ENCODE data around the gene DCAF4L1. TPM values are rescaled to one million over a fixed set of nuclear protein-coding genes. Genes with fewer than 3 reads are reported as not detected.

Gene DCAF4L1
- total and polyA plus RNA-seq, 2 donors from 2014 or later, result 0.16 to 0.28 TPM

GRCh38 chr4:42015438-42015837 is 33.9 kb downstream of the DCAF4L1 start:
- peaks cover 0 to 5% (median 2%) of the 10 kb centered on the region in 3 donors for H3K36me3 ChIP-seq (ENCODE audit: control insufficient read depth in 2 of 3, insufficient read depth in 3 of 3, low read length in 3 of 3)
- H3K4me1 ChIP-seq (ENCODE audit: control insufficient read depth in 2 of 3, insufficient read depth in 2 of 3, low read depth in 1 of 3, low read length in 3 of 3), result peaks cover 0 to 8% (median 3%) of the 10 kb centered on the region in 3 donors
- no peak for TF ChIP-seq CTCF (IDR thresholded peaks at IDR 0.05; ENCODE audit: borderline replicate concordance, extremely low read depth, insufficient read depth)
- intact Hi-C loops (cut with DNase I), result no loop called here
- no peak overlapping the region for H3K4me3 ChIP-seq (ENCODE audit: low read length in 3 of 3)
- H3K27me3 ChIP-seq (ENCODE audit: control insufficient read depth, insufficient read depth, low read length), result no peaks in the 10 kb centered on the region
- H3K27ac ChIP-seq (ENCODE audit: low read depth in 2 of 2, low read length in 2 of 2), result no peak overlapping the region
- FAIRE-seq (no peak), DNase-seq (no peak)
- no peak overlapping the region for H3K9ac ChIP-seq (ENCODE audit: low read length in 3 of 3)
- H3K9me3 ChIP-seq (ENCODE audit: control insufficient read depth in 2 of 3, insufficient read depth in 1 of 3, low read length in 3 of 3), result no peaks in the 10 kb centered on the region

GRCh38 chr4:42018451-42018850 is 36.9 kb downstream of the DCAF4L1 start:
- Histone ChIP-seq H3K4me3 (ENCODE audit: low read length in 3 of 3) (no peak overlapping the region), H3K4me1 (ENCODE audit: control insufficient read depth in 2 of 3, insufficient read depth in 2 of 3, low read depth in 1 of 3, low read length in 3 of 3) (peaks cover 0 to 8% (median 3%) of the 10 kb centered on the region in 3 donors), H3K27me3 (ENCODE audit: control insufficient read depth, insufficient read depth, low read length) (no peaks in the 10 kb centered on the region), H3K27ac (ENCODE audit: low read depth in 2 of 2, low read length in 2 of 2) (no peak overlapping the region), H3K9me3 (ENCODE audit: control insufficient read depth in 2 of 3, insufficient read depth in 1 of 3, low read length in 3 of 3) (no peaks in the 10 kb centered on the region), H3K36me3 (ENCODE audit: control insufficient read depth in 2 of 3, insufficient read depth in 3 of 3, low read length in 3 of 3) (peaks cover 0 to 11% (median 4%) of the 10 kb centered on the region in 3 donors), H3K9ac (ENCODE audit: low read length in 3 of 3) (no peak overlapping the region)
- intact Hi-C loops (cut with DNase I), result no loop called here
- no peak for DNase-seq
- no peak for FAIRE-seq
- no peak for TF ChIP-seq CTCF (IDR thresholded peaks at IDR 0.05; ENCODE audit: borderline replicate concordance, extremely low read depth, insufficient read depth)

Other genes starting within 250 kb of the DCAF4L1 start
- not detected for gene PHOX2B, start 233.0 kb upstream of the DCAF4L1 start, total RNA-seq
- not detected for gene PHOX2B, start 233.0 kb upstream of the DCAF4L1 start, polyA plus RNA-seq (ENCODE audit: insufficient read depth, low read depth, low replicate concordance)
- gene TMEM33, start 46.3 kb upstream of the DCAF4L1 start, total RNA-seq, result 63.8 TPM
- 20.3 TPM for gene TMEM33, start 46.3 kb upstream of the DCAF4L1 start, polyA plus RNA-seq (ENCODE audit: insufficient read depth, low read depth, low replicate concordance)
- 70.8 TPM for gene SLC30A9, start 8.8 kb downstream of the DCAF4L1 start, total RNA-seq
- 52.3 TPM for gene SLC30A9, start 8.8 kb downstream of the DCAF4L1 start, polyA plus RNA-seq (ENCODE audit: insufficient read depth, low read depth, low replicate concordance)
- gene BEND4, start 170.9 kb downstream of the DCAF4L1 start, total RNA-seq, result 0.22 TPM
- gene BEND4, start 170.9 kb downstream of the DCAF4L1 start, polyA plus RNA-seq (ENCODE audit: insufficient read depth, low read depth, low replicate concordance), result not detected